Activated CD4-positive, alpha-beta T cell treated with anti-CD3 and anti-CD28 coated beads for 48 hours (primary cell): ENCODE results near the gene GHRHR.

Source experiments
- DNase-seq: peaks from one replicate; pipeline ENCODE4 v3.0.0-alpha.2; 2020

The GHRHR gene

DNA sequence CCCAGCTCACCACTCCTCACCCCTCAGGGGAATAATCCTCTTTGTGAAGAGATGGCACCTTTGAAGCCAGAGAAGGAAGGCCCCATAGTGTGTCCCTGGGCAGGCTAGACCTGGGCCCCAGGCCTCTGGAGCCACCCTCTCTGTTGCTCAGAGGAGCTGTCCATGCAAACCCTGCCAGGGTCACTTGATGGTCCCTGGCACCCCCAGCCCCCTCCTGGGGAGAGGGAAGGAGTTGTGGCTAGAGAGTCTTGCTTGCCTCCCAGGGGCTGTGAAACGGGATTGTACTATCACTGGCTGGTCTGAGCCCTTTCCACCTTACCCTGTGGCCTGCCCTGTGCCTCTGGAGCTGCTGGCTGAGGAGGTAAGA lies 5.8 kb downstream of the GHRHR start:
- no peak for DNase-seq

DNA sequence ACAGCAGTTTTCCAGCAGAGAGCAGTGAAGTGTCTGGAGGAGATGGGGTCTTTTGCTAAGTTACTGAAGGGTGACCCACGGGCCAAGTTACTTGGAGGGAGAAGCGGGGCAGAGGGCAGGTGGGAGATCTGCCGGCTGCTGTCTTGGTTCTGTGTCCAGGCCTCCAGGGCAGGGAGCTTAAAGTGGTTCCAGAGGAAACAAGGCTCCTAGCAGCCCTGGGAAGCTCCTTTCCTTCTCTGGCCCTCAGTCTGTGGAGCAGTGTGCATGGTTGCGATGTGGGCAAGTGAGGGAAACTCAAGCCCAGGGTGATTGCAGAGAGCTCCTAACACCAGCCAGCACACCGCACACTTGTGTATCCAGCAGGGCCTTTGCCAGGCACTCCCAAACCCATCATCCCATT lies 6.3 kb downstream of the GHRHR start:
- DNase-seq: no peak

- DNase-seq: no peak
Measured at GRCh38 chr7:30970594-30971094, 6.9 kb downstream of the GHRHR start.

GRCh38 chr7:30971440-30971839 lies 7.7 kb downstream of the GHRHR start:
- no peak for DNase-seq

GRCh38 chr7:30971840-30972563 lies 8.2 kb downstream of the GHRHR start:
- DNase-seq: no peak

GRCh38 chr7:30973292-30973691 lies 9.5 kb downstream of the GHRHR start:
- no peak for DNase-seq

GRCh38 chr7:30973791-30974604 lies 10.2 kb downstream of the GHRHR start:
- DNase-seq: no peak

DNA sequence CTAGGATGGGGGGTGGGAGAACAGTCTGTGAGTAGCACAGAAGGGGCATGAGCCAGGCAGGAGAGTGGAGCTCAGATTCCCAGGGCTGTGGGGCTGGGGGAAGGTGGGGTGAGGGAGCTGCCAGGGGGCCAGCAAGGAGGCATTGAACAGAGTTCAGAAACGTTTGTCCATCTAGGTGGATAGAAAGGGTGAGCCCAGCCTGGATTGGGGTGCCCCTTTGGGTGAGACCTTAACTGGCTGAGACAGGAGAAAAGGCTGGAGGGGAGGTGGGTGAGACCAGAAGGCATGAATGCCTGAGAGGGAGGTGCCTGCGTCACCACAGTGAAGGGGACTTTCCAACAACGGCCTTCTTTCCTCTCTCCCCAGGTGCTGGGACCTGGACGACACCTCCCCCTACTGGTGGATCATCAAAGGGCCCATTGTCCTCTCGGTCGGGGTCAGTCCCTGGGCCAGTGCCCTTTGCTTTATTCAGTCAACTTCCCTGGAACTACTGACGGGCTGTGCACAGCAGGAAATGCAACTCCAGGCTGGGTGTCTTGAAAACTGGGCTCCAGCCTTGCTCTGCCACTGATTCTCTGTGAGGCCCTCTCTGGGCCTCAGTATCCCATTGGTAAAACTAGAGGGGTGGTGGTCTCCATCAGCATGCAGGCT lies 11.0 kb downstream of the GHRHR start:
- DNase-seq: peak; percentile 72

GRCh38 chr7:30975256-30975899 lies 11.6 kb downstream of the GHRHR start:
- no peak for DNase-seq

DNA sequence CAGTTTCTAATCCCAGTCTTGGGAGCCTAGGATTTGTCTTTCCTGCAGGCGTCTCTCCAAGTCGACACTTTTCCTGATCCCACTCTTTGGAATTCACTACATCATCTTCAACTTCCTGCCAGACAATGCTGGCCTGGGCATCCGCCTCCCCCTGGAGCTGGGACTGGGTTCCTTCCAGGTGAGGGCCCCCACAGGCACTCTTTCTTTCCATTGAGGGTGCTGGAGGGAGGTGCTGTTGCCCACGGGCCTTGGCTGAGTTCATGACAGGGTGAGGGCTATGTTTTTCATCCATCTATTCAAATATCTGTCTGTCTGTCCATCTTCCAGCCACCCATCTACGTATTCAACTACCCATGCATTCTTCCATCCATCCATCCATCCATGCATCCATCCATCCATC lies 12.6 kb downstream of the GHRHR start:
- no peak for DNase-seq

DNA sequence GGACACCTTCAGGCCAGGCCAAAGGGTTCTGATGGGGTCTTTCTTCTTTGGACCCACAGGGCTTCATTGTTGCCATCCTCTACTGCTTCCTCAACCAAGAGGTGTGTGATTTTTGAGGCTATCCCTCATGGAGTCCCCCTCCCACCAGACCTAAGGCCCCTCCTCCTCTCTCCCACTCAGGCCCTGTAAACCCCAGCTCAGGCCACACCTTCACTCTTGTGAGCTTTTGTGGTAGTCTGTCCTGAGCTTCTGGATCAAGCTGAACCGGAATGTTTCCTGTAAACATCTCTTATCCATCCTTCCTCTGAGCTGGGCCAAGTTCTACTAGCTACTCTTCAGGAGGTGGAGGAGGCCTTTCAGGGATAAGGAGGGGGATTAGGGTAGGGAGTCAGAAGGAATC lies 13.5 kb downstream of the GHRHR start:
- DNase-seq: no peak

DNA sequence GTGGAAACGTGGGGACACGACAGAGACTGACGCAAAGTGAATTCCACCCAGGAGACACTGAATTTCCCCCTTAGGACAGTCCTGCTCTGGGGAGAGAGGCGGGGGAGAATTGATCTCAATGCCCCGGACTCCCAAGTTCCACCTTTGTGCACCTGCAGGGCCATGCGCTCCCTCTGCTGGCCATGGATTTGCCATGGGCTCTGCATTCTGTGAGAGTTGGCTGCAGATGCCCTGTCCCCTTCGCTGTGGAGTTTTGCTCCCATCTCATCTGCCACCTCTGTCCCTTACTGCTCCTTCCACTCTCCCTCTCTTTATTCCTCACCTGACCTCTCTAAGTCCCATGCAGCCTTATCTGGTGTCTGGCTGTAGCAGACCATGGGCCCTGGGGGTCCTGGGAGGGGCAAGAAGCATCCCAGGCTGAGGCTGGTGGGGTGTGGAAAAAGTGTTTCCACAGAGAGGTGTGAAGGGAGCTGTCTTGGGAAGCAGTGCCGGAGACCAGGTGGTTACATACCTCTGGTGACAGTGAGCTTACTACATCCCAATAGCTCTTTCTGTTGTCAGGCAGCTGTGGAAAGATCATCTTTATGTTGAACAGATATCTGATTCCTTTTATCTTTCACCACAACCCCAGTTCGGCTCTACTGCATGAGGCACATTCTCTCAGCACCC lies 14.3 kb downstream of the GHRHR start:
- DNase-seq: peak; percentile 35

GRCh38 chr7:30979027-30979426 lies 15.3 kb downstream of the GHRHR start:
- DNase-seq: no peak

GRCh38 chr7:30980194-30980593 lies 16.4 kb downstream of the GHRHR start:
- DNase-seq: no peak

DNA sequence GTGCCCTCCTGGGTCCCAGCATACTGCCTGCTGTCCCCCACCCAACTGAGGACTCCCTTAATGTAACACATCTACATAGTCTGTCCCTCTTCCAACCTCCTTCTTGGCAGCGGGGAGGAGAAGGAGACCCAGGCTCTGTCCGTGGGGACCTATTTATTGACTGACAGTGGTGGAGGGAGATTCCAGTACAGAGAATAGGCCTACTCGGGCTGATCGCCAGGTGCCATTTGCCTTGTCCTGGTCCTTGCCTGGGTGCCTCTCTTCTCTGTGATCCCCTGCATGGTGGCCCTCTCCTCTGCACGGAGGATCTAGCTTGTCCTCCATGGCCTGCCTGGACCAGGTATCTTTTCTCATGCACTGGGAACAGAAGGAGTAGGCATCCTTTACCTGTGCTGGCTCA lies 17.0 kb downstream of the GHRHR start:
- DNase-seq: no peak

- DNase-seq: peak; percentile 86
Measured at GRCh38 chr7:30983042-30983913, 19.5 kb downstream of the GHRHR start.

DNA sequence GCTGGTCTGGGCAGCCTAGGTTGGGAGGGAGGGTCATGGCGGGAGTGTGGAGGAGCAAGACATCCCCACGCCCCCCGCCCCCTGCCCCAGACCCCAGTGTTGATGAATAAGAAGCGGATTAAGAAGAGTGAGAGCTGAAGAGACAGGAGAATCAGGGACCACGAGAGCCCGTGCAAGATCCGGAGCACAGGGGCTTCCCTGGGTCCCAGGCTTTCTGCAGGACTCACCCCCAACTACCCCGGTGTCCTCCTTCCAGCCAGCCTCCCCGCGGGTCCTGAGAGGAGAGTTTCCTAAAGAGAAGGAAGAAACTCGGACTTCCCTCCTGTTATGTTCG lies 20.1 kb downstream of the GHRHR start:
- DNase-seq: no peak

DNA sequence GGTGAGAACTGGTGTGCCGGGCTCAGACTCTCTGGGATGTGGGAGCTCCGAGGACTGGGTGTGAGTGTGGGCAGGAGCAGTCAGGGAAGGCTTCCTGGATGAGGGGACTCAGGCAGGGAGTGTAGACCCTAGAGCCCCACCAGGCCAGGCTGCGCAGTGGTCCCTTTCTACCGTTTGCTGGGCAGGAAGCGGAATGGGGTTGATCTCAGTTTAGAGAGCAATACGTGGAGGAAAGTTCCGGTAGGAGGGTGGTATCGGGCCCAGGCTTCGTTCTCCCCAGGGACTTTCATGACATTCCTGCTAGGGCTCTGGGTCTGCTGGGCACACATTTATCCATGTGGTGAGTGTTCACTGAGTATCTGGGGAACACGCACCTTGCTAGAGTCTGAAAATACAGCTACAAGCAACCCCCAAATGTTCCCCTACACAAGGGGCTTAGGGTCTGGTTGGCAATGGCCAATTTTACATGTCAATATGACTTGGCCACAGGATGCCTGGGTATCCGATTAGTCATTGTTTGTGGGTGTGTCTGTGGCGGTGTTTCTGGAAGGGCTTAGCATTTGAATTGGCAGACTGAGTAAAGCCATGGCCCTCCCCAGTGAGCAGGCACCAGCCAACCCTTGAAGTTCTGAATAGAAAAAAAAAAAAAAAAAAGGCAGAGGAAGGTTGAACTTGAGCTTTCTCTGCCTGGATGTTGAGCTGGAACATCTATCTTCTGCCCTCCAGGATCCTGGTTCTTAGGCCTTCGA lies 20.8 kb downstream of the GHRHR start:
- no peak for DNase-seq

DNA sequence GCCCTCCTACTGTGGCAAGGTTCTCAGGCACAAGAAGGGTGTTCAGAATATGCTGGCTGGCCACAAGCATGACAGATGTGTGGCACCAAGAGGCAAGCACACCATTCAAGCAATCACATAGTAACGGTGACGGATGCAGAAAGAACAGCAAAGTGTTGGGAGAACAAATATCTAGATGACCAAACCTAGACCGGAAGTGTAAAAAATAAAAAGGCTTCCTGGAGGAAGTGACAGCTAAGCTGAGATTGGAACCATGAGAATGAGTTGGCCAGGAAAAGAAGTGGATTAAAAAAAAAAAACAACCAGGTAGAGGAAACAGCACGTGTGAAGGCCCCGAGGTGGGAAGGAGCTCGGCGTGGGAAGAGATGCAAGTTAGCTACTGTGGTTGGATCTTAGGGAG lies 22.0 kb downstream of the GHRHR start:
- DNase-seq: no peak

DNA sequence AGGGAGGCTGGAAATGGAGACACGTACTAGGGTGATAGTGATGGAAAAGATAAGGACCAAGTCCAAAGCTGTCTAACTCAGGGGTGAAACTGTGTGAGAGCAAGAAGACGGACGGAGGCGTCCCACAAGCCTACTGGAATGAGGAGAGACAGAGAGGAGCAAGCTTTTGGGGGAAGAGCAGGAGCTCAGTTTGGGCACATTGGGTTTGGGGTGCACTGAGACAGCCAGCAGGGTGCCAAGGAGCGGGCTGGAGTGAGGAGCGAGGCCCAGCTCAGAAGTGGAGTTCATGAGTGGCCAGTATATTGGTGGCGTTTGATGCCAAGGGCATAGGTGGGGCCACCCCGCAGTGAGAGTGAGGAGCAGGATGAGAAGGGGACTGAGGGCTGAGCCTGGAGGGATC lies 22.6 kb downstream of the GHRHR start:
- DNase-seq: no peak

GRCh38 chr7:30986738-30987137 lies 23.0 kb downstream of the GHRHR start:
- DNase-seq: no peak
